Right lobe of liver (tissue), 6 donors: Measurements from ENCODE around the gene FCGR3A. TPM values are rescaled to one million over a fixed set of nuclear protein-coding genes. Genes with fewer than 3 reads are reported as not detected.

Experiments used
- ATAC-seq, 4 donors: fragments of 200-7000 bp; cut with Tn5 transposase; one replicate each; pipeline ENCODE4 v1.9.1; 2020; ENCODE audit warnings: mild to moderate bottlenecking in 4 of 4, moderate library complexity in 4 of 4
- DNase-seq, 3 donors: peaks; one replicate each; pipeline ENCODE4 v3.0.0-alpha.2; 2020
- H3K27ac ChIP-seq, 3 donors: fragments of 200-600 bp; one replicate each; pipeline ENCODE4 v1.8.0; 2022
- H3K27me3 ChIP-seq, 2 donors: fragments of 200-600 bp; one replicate each; pipeline ENCODE4 v1.8.0; 2022
- H3K36me3 ChIP-seq, 4 donors: fragments of 200-600 bp; sonication (generic) in 1 of 4; one replicate each; pipeline versions ENCODE4 v1.5.1 to v1.8.0; 2017 to 2022; ENCODE audit warnings: control low read depth in 1 of 4
- H3K4me1 ChIP-seq, 4 donors: fragments of 200-600 bp; sonication (generic) in 1 of 4; one replicate each; pipeline versions ENCODE4 v1.5.1 to v1.8.0; 2017 to 2022; ENCODE audit warnings: control low read depth in 1 of 4
- H3K4me3 ChIP-seq, 3 donors: fragments of 200-600 bp; one replicate each; pipeline ENCODE4 v1.8.0; 2022
- H3K9me3 ChIP-seq, 4 donors: fragments of 200-600 bp; sonication (generic) in 1 of 4; one replicate each; pipeline versions ENCODE4 v1.5.1 to v1.8.0; 2017 to 2022; ENCODE audit warnings: control low read depth in 1 of 4
- CTCF ChIP-seq, 4 donors: fragments of 200-600 bp in 3 of 4; fragments of 450-650 bp in 1 of 4; IDR thresholded peaks; one replicate each; pipeline versions ENCODE4 v1.5.1 to v1.8.0; 2016 to 2022; ENCODE audit warnings: antibody characterized with exemption in 4 of 4, mild to moderate bottlenecking in 2 of 4
- POLR2A ChIP-seq: fragments of 450-650 bp; IDR thresholded peaks from one replicate; pipeline ENCODE4 v1.6.1; 2017; ENCODE audit warnings: antibody characterized with exemption, mild to moderate bottlenecking
- WGBS: methylation state at CpG from one replicate; pipeline ENCODE4 v1.1.6; 2018; ENCODE audit warnings: low coverage, low lambda C conversion rate; ENCODE audit not compliant: insufficient coverage; ENCODE audit errors: missing lambda C conversion rate; 5-methylcytosine and 5-hydroxymethylcytosine counted together
- intact Hi-C, 2 donors: fragments of 100-400 bp; cut with DNase I; formaldehyde crosslinking; loops; one replicate each; pipeline versions ENCODE4 v1.11.2 to v1.14.1; 2022
- total RNA-seq, 6 experiments: library from RNA; depleted of rRNA in 2 of 6; stranded (reverse); fragments of >200 nt in 2 of 6; fragmentation: NEBNext Ultra II Directional in 3 of 6; extraction: Animal tissue kit (Norgen Biotek cat#: 25700) in 3 of 6; gene quantifications; one replicate each; pipeline versions ENCODE4 v1.1.0 to v1.2.4, GENCODE V29; 2016 to 2023
- donor health status: DM: no; HTN: yes; CAD: no.
- donor health status: DM: no; HTN: no; CAD: no.
- donor health status: DM: no; HTN: no; CAD: no.
- donor health status: DM: no; HTN: yes; CAD: no.
- donor health status: DM: no; HTN: yes; CAD: no.

The FCGR3A gene
- total RNA-seq, 6 experiments from 2014 or later = 17.6 to 127 (median 31.2) TPM

GRCh38 chr1:161494091-161494735, 55.4 kb downstream of the FCGR3A start:
- Histone ChIP-seq H3K9me3 (no peaks in the 10 kb centered on the region), H3K27ac (no peak overlapping the region), H3K36me3 (no peaks in the 10 kb centered on the region), H3K27me3 (no peaks in the 10 kb centered on the region), H3K4me1 (no peaks in the 10 kb centered on the region), H3K4me3 (no peak overlapping the region)
- intact Hi-C loops = no loop called here
- no peak for DNase-seq
- TF ChIP-seq POLR2A (no peak), CTCF (IDR thresholded peaks at IDR 0.05) (no peak)
- ATAC-seq = no peak
- WGBS = 0% methylated on average over 1 of the region's 3 CpGs

GRCh38 chr1:161492827-161493226, 56.8 kb downstream of the FCGR3A start:
- Histone ChIP-seq H3K27ac (no peak overlapping the region), H3K36me3 (no peaks in the 10 kb centered on the region), H3K4me3 (no peak overlapping the region), H3K4me1 (no peaks in the 10 kb centered on the region), H3K27me3 (no peaks in the 10 kb centered on the region), H3K9me3 (no peaks in the 10 kb centered on the region)
- ATAC-seq = no peak
- no peak for DNase-seq
- intact Hi-C loops = no loop called here
- TF ChIP-seq POLR2A = no peak
- TF ChIP-seq CTCF (IDR thresholded peaks at IDR 0.05) = no peak
- 78% methylated on average over 2 of the region's 2 CpGs for WGBS

Other genes with a start within 250 kb of the FCGR3A start
- gene MPZ, start 239.8 kb downstream of the FCGR3A start, total RNA-seq = 10 to 100 TPM in 1 of 6 experiments, 1 to 10 TPM in 5; 2.1 to 14.3 (median 6.5) TPM
- gene SDHC, start 235.4 kb downstream of the FCGR3A start, total RNA-seq = 100 to 1,000 TPM; 167 to 282 (median 235) TPM
- gene CFAP126, start 181.9 kb downstream of the FCGR3A start, total RNA-seq = not detected
- gene FCGR2A, start 44.4 kb downstream of the FCGR3A start, total RNA-seq = 10 to 100 TPM in 3 of 6 experiments, 1 to 10 TPM in 3; 4.7 to 22.1 (median 13.6) TPM
- 1 to 10 TPM in 4 of 6 experiments, under 1 TPM in 2; 0.59 to 3.1 (median 1.6) TPM for gene HSPA6, start 25.3 kb downstream of the FCGR3A start, total RNA-seq
- gene FCGR3B, start 81.4 kb upstream of the FCGR3A start, total RNA-seq = 10 to 100 TPM in 1 of 6 experiments, 1 to 10 TPM in 5; 1.7 to 14.3 (median 3.6) TPM
- gene FCGR2B, start 113.3 kb upstream of the FCGR3A start, total RNA-seq = 10 to 100 TPM; 15.5 to 30.9 (median 25.0) TPM
- under 1 TPM in 1 of 6 experiments, not detected in 5; 0.20 TPM for gene FCRLA, start 157.4 kb upstream of the FCGR3A start, total RNA-seq
- gene FCRLB, start 171.7 kb upstream of the FCGR3A start, total RNA-seq = under 1 TPM; 0.14 to 0.99 (median 0.37) TPM
- gene DUSP12, start 200.0 kb upstream of the FCGR3A start, total RNA-seq = 1 to 10 TPM; 4.0 to 7.1 (median 4.7) TPM
- gene ATF6, start 216.5 kb upstream of the FCGR3A start, total RNA-seq = 10 to 100 TPM; 16.5 to 24.4 (median 20.4) TPM